ENCODE data around the gene GPR62.
"Not testable (repeated sequence)": the region's sequence is repeated elsewhere in the genome, so short reads cannot be mapped to it uniquely, and the experiment has no call there.

The GPR62 gene, protein sequence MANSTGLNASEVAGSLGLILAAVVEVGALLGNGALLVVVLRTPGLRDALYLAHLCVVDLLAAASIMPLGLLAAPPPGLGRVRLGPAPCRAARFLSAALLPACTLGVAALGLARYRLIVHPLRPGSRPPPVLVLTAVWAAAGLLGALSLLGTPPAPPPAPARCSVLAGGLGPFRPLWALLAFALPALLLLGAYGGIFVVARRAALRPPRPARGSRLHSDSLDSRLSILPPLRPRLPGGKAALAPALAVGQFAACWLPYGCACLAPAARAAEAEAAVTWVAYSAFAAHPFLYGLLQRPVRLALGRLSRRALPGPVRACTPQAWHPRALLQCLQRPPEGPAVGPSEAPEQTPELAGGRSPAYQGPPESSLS

DNA sequence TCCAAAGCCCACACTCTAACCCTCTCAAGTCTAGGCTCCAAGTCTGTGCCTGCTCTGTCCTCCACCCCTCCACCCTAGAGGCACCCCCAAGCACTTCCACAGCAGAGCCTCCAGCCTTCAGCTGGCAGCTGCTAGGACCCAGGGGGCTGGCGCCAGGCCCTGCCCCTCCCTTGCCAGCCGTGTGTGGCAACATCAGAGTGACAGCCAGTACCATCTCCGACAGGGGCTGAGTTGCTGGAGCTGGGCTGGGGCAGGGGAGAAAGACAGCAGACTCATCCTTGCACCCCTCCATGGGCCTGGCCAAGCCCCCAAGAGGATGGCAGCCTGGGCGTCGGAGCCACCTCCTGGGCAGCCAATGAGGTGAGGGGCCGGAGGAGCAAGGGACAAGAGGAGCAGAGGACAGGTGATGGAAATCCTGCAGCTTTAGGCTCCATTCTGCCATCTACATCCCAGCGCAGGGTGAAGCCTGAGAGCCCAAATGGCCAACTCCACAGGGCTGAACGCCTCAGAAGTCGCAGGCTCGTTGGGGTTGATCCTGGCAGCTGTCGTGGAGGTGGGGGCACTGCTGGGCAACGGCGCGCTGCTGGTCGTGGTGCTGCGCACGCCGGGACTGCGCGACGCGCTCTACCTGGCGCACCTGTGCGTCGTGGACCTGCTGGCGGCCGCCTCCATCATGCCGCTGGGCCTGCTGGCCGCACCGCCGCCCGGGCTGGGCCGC, at the start of gene GPR62:
Gene GPR62 (plus strand): TSS at position 207 of the 718 bp plus-strand sequence. CDS start 272 bp downstream, at position 479.
- DNase-seq (ENCODE audit: insufficient read length, low spot score): no peak

DNA sequence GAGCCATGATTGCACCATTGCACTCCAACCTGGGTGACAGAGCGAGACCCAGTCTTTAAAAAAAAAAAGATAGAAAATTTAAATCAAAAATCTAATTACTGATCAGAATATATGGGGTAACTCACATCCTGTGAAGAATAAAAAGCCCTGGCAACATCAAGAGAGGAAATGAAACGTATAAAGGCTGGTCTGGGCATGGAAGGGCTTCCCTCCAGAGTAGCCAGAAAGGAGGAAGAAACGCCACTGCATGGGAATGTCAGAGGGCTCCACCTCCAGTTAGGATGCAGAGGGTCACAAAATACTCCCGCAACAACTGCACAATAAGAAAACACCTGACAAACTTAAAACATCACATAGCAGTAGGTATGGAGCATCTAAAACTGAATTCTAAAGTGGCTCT, 47.2 kb upstream of the GPR62 start:
- FAIRE-seq: no peak

More for the DNA sequence above, at the start of gene GPR62:
- FAIRE-seq: no peak

DNA sequence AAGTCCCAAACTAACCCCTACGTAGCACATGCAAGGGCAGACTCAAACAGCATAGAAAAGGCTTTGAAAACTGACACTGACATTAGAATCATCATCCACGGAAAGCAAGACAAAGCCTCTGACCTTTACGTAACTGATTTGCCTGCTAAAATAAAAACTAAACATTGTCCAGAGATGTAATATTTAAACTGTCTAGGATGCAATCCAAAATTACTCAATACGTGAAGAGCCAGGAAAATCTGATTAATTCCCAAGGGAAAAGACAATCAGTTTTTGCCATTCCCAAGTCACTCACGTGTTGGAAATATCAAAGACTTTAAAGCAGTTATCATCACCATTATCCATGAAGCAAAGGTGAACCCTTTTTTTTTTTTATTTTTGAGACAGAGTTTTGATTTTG, 38.8 kb upstream of the GPR62 start:
- FAIRE-seq (no peak), DNase-seq (ENCODE audit: insufficient read length, low spot score) (no peak)

More for the DNA sequence above, 47.2 kb upstream of the GPR62 start:
- no peak for DNase-seq (ENCODE audit: insufficient read length, low spot score)

DNA sequence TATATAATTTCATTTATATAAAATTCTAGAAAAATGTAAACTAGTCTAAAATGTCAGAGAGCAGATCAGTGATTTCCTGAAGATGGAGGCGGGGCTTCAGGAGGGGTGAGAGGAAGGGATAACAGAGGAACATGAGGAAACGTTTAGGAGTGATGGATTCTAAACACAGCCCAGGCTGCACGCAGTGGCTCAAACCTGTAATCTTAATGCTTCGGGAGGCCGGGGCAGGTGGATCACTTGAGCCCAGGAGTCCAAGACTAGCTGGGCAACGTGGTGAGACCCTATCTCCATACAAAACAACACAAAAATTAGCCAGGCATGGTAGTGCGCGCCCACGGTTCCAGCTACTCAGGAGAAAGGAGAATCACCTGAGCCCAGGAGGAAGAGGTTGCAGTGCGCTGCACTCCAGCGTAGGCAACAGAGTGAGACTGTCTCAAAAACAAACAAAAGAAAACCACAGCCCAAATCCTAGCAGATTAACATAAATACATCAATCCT, 34.1 kb upstream of the GPR62 start:
- DNase-seq (ENCODE audit: insufficient read length, low spot score): no peak
- FAIRE-seq: no peak

DNA sequence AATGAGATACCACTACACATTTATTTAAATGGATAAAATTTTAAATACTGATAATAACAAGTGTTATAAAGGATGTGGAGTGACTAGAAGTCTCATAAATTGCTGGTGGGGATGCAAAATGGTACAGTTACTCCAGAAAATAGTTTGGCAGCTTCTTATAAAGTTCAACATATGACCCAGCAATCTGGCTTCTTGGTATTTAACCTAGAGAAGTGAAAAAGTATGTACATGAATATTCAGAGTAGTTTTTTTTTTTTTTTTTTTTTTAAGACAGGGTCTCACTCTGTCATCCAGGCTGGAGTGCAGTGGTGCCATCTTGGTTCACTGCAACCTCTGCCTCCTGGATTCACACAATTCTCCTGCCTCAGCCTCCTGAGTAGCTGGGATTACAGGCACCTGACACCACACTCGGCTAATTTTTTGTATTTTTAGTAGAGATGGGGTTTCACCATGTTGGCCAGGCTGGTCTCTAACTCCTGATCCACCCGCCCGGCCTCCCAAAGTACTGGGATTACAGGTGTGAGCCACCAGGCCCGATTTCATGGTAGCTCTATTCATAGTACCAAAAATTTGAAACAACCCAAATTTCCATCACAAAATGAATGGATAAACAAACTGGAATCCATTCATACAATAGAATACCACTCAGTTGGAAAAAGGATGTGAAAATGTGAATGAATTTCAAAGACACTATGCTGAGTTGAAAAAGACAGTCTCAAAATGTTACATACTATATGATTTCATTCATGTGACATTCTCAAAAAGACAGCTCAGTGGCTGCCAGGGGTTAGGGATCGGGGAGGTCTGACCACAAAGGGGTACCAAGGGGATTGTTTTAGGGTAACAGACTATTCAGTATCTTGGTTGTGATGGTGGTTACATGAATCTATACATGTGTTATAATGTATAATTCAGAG, 27.9 kb upstream of the GPR62 start:
- FAIRE-seq (no peak), DNase-seq (ENCODE audit: insufficient read length, low spot score) (no peak)

DNA sequence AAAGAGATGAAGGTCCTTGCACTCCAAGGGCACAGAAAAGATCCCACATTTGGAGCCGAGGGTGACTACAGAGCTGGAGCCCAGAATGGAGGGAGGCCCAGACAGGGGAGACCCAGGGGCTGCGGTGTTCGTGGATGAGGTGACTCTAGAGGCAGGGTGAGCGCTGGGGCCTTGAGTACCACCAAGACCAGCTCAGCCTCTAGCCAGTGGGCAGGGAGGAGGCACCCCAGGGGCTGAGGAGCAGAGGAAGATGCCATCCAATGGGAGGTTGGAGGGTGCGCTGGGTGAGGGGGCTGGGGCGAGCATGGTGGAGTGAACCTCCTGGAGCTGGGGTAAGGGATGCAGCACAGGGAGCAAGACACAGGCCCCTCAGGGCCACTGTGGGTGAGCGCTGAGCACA, 26.7 kb upstream of the GPR62 start:
- FAIRE-seq (no peak), DNase-seq (ENCODE audit: insufficient read length, low spot score) (no peak)

DNA sequence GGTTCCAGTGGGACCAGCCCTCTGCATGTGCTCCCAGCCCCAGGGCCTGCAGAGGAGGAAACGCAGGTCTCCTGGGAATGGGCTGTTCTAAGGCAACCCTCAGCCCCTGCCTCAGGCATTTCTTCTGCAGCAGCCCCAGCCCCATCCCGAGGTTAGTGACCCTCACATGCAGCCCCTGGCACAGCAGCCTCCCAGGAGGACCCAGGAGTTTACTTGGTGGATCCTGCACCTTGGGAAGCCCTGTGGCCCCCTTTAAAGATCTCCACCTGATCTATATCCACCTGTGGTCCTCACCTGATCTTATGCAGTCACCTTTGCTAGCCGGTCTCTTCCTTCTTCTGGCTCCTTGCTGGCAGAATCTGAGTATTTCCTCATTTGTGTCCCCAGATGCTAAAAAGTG, 26.2 kb upstream of the GPR62 start:
- not testable (repeated sequence) for DNase-seq (ENCODE audit: insufficient read length, low spot score); FAIRE-seq

DNA sequence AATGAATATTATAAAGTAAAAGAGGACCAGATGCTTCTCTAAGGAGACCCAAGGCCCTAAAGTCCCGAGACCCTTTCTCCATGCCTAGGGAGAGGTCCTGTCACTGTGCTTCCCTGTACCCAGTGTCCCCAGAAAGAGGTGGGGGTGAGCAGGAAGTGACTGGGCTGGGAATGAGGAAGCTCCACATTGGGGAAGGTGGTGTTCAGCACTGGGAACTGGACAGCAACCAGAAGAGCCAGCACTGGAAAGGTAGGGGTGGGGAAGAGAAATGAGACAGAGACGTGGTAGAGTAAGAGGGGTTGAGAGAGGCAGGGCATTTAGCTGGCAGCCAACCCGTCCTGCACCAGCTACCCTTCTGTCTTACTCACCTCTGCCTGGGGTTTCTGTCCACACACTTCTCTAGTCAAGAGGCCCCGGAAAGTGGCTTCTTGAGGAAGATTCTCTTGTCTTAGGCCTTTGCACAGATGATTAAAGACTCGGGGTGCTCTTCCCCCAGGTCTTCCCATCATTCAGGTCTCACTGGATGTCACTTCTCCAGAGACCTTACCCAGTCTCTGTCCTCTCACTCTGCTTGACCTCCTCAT, 25.7 kb upstream of the GPR62 start:
- peak; percentile 9 for FAIRE-seq

DNA sequence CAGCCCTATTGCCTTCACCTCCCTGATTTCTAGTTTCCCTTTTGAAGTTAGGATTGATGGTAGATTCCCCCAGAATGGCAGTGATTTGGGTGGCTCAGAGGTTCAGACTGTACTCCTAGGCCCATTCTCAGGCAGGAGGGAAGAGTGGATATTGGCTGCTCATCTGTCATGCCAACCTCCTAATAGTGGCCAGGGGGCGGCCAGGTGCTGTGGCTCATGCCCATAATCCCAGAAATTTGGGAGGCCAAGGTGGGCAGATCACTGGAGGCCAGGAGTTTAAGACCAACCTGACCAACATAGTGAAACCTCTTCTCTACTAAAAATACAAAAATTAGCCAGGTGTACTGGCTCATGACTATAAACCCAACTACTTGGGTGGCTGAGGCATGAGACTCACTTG, 24.7 kb upstream of the GPR62 start:
- FAIRE-seq: no peak

More for the DNA sequence above, 25.7 kb upstream of the GPR62 start:
- peak; percentile 30 for DNase-seq (ENCODE audit: insufficient read length, low spot score)

DNA sequence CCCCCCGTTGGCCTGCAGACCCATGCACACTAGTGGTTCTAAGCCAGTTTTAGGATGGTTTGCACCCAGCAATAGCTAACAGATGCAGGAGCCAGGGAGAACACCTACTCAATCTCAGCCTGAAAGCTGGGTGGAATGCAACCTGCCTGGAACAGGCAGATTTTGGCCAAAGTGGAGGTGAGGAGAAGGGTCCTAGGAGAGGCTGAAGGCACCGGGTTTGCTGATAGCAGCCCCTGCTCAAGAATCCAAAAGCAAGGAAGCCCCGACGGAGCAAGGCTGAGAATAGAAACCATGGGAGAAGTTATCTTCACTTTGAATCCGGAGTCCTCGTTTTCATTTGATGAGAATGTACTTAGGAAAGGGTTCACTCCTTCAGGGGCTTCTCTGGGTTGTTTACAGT, 23.4 kb upstream of the GPR62 start:
- DNase-seq (ENCODE audit: insufficient read length, low spot score): no peak
- FAIRE-seq: no peak

More for the DNA sequence above, 24.7 kb upstream of the GPR62 start:
- no peak for DNase-seq (ENCODE audit: insufficient read length, low spot score)

DNA sequence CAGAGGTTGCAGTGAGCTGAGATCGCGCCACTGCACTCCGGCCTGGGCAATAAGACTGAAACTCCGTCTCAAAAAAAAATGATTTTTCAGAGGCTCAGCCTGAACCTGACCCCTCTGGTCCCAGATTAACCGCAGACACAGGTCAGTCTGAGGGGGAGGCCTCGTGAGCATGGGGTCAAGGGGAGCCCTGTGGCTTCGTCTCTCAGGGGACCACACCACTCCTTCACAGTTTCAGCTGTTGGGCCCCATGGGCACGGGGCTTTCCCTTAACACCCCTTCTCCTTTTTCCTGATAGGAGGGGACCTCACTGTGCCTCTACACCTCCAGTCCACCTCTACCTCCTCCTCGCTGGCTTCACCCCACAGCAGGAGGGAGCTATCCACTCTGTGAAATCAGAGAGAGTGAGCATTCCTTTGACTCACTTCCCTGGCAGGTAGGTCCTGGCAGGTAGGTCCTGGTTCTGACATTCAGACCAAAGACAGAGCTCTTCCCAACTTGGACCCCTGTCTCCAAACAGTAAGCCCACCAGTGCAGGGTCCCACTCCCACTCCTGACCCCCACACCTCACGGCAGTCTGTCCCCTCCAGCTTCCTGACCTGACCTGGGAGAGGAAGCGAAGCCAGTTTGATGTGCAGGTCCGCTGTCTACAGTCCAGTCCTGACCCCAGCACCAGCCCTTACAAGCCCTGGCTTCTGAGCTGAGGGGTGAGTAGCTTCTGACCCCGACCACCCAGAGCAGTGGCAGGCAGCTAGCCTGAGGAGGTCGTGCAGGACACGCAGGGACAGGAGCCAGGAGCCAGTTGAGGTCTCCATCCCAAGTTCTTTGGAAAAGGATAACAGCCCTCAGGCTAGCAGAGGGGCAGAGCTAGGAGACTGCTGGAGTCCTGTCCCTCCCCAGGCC, 22.5 kb upstream of the GPR62 start:
- DNase-seq (ENCODE audit: insufficient read length, low spot score) (no peak), FAIRE-seq (no peak)

DNA sequence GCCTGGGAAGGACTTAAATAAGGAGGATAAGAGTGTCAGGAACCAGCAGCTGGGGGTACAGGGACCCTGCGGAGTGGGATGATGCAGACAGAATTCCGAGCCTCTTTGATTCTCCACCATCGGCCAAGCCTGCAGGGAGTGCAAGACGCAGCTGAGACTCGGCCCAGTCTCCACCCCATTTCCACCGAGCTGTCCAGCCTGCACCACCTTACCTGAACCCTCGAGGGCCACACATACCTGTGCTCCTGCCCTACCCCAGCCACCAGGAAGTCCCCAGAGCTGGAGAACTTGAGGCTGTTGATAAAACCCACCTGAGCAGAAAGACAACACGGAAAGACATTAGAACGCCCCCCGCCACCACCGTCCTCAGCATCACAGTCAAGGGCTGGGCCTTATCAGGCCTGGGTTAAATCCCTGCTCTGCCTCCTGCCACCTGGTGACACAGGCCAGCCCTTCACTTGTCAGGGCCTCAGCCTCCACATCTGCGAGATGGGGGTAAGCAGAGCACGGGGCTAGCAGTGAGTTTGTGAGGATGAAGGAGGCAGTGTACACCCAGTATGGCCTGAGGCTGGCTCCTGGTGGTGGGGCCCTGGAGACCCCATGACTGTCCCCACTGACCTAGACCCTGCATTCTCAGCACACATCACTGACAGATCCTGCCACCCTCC, 21.6 kb upstream of the GPR62 start:
- FAIRE-seq (no peak), DNase-seq (ENCODE audit: insufficient read length, low spot score) (no peak)

DNA sequence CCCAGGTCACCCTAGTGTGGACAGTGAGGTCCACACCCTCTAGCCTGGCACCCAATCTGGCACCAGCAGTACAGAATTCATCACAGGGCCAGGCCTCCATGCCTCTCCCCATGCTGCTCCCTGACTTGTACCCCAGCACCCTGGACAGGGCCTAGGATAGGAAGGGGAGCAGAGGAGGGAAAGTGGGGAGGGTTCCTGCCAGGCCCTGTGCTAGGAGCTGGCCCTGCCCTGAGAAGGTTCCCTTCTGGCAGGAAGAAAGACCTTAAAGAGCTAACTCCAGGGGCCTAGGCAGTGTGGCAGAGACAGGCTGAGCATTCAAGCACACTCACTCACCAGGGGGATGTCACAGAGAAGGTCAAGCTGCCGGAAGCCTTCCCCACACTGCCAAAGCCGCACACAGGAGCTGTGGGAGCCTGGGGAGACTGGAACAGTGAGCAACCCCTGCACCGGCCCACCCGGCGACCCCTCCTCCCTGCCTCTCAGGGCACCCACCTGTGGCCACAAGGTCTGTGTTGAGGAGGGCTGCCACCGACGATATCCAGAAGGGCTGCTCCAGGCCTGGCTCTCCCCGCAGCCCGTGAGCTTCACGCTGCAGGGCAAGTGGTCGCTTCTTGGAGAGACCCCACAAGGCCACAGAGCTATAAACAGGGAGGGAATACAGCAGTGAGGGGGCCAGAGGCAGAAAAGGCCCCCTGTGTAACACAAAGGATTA, 20.9 kb upstream of the GPR62 start:
- no peak for DNase-seq (ENCODE audit: insufficient read length, low spot score)
- no peak for FAIRE-seq

DNA sequence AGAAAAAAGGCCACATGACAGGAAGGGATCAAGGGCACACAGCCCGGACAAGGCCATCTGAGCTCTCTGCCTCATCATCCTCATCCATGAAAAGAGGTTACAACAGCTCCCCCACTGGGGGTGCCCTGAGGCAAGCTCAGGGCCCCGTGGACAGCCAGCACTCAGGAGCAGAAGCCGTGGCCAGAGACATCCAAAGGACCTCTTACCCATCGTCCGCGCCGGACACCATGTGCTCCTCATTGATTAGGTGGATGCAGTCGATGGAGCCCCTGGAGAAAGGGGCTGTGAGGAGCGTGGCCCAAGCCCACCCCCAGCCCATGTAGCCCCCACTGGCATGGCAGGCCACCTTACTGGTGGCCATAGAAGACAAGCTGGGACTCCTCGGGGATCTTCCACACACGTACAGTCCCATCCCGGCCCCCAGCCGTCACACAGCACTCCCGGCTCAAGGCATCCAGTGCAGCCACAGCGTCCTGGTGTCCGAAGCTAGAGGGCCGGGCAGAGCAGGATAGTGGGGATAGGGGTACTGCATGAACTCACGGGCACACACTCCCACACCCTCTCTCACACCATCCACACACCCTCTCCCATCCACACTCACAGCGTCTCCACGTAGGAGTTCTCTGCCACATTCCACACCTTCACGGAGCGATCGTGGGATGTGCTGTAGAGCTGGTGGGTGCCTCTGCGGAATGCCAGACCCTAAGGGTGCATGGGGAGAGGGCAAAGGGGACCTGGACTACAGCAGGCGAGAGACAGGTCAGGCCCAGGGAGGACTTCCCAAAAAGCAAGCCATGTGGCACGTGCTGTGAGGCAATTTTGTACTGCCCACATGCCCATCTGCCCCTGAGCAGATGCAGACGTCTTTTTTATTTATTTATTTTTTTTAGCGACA, 19.9 kb upstream of the GPR62 start:
- DNase-seq (ENCODE audit: insufficient read length, low spot score) (no peak), FAIRE-seq (no peak)

DNA sequence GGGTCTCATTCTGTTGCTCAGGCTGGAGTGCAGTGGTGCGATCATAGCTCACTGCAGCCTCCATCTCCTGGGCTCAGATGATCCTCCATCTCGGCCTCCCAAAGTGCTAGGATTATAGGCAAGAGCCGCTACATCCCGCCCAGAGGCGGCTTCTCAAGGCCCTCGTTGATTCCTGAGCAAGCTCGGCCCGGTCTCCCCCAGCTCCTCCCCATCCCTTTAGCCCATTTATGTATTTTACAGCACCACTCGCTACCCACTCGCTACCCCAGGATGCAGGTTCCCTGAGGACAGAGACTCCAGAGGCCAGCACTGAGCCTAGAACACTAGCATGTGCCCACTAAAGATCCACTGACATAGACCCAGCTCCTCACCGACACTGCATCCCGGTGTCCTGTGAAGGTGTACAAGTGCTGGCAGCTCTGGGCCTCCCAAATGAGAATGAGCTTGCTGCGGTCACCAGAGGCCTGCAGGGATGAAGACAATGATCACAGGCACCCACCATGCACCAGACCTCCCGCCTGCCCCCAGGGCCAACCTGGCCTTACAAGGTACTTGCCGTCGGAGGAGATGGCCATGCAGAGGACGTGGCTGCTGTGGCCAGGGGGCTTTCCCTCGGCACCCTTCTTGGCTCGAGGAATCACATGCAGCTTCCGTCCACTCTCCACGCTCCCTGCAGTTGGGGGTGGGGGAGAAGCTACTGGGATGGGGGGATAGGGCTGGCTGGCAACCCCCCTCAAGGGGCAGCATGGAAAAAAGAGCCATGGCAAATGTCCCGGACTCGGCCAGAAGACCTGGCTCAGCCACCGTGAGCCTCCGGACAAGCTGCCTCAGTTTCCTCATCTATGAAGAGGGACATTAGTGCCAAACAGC, 19.1 kb upstream of the GPR62 start:
- FAIRE-seq (no peak), DNase-seq (ENCODE audit: insufficient read length, low spot score) (no peak)

DNA sequence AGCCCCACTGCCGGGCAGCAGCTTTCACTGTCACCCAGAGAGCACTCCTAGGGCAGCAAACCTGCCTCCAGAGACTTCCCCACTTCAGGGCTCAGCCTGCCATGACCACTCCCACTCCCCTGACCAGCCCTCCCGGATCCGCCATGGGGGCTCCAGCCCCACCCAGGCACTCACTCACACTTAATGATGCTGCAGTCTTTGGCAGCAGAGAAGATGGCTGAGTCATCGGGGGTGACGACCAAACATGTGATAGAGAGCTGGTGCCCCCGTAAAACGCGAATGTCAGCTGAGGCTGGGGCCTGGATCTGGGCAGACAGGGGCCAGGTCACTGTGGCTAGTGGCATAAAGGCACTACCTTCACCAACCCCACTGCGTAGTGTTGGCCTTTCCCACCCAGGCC, 18.2 kb upstream of the GPR62 start:
- FAIRE-seq (no peak), DNase-seq (ENCODE audit: insufficient read length, low spot score) (no peak)

All from HTR-8/SVneo (cell line).